Glutamatergic neuron (in vitro differentiated cells): Measurements from ENCODE around the gene CCDC187. TPM values are rescaled to one million over a fixed set of nuclear protein-coding genes. Genes with fewer than 3 reads are reported as not detected.

Experiments
- DNase-seq: peaks from one replicate; pipeline ENCODE4 v3.0.0; 2022
- H3K27ac Mint-ChIP-seq: one replicate; pipeline ENCODE4 v1.8.0; 2020; ENCODE audit warnings: mild to moderate bottlenecking, mixed read lengths, inconsistent platforms; ENCODE audit not compliant: unreplicated experiment
- H3K27me3 Mint-ChIP-seq: one replicate; pipeline ENCODE4 v1.8.0; 2020; ENCODE audit warnings: mild to moderate bottlenecking, moderate library complexity, mixed read lengths, inconsistent platforms; ENCODE audit not compliant: unreplicated experiment
- H3K36me3 Mint-ChIP-seq: one replicate; pipeline ENCODE4 v1.8.0; 2020; ENCODE audit warnings: mild to moderate bottlenecking, mixed read lengths, inconsistent platforms; ENCODE audit not compliant: unreplicated experiment
- H3K4me1 Mint-ChIP-seq: one replicate; pipeline ENCODE4 v1.8.0; 2020; ENCODE audit warnings: mild to moderate bottlenecking, low read depth, mixed read lengths, inconsistent platforms; ENCODE audit not compliant: unreplicated experiment
- H3K4me3 Mint-ChIP-seq: one replicate; pipeline ENCODE4 v1.8.0; 2020; ENCODE audit warnings: mild to moderate bottlenecking, mixed read lengths, inconsistent platforms; ENCODE audit not compliant: unreplicated experiment
- H3K9me3 Mint-ChIP-seq: one replicate; pipeline ENCODE4 v1.8.0; 2020; ENCODE audit warnings: mild to moderate bottlenecking, moderate library complexity, mixed read lengths, inconsistent platforms; ENCODE audit not compliant: unreplicated experiment
- total RNA-seq: library from RNA; stranded (reverse); fragmentation: NEBNext Ultra II Directional; extraction: Animal tissue kit (Norgen Biotek cat#: 25700); gene quantifications from one replicate; pipeline ENCODE4 v1.2.1, GENCODE V29; 2021; ENCODE audit not compliant: unreplicated experiment
- TF ChIP-seq, protein P1 (sequence below): fragments of 200-600 bp; sonication (generic); IDR thresholded peaks from one replicate; pipeline ENCODE4 v1.5.0; 2021; ENCODE audit not compliant: partially characterized antibody, unreplicated experiment

The CCDC187 gene
- total RNA-seq, 1 donor from 2014 or later = 15.8 TPM

DNA sequence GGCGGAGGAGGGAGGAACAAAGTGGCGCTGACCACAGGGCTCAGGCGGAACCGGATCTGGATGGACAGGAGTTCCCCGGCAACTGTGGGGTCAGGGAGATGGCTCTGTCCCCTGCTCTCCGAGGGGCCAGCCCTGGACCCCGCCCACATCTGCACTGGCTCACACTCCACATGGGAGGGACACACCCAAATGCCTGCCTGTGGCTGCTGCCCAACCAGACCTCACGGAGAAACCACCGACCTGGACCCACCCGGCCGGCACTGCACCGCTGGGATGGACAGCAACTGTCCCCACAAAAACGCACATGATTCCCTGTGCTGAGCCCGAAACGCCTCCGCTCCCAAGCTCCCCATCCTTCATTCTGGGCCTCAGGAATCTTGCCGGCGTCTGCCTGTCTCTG, 4.8 kb downstream of the CCDC187 start:
- Mint-ChIP-seq H3K27ac (no peak overlapping the region), H3K27me3 (peaks cover 3% of the 10 kb centered on the region), H3K36me3 (no peaks in the 10 kb centered on the region), H3K4me3 (no peak overlapping the region), H3K9me3 (no peaks in the 10 kb centered on the region), H3K4me1 (no peaks in the 10 kb centered on the region)
- no peak for DNase-seq
- TF ChIP-seq, protein P1, sequence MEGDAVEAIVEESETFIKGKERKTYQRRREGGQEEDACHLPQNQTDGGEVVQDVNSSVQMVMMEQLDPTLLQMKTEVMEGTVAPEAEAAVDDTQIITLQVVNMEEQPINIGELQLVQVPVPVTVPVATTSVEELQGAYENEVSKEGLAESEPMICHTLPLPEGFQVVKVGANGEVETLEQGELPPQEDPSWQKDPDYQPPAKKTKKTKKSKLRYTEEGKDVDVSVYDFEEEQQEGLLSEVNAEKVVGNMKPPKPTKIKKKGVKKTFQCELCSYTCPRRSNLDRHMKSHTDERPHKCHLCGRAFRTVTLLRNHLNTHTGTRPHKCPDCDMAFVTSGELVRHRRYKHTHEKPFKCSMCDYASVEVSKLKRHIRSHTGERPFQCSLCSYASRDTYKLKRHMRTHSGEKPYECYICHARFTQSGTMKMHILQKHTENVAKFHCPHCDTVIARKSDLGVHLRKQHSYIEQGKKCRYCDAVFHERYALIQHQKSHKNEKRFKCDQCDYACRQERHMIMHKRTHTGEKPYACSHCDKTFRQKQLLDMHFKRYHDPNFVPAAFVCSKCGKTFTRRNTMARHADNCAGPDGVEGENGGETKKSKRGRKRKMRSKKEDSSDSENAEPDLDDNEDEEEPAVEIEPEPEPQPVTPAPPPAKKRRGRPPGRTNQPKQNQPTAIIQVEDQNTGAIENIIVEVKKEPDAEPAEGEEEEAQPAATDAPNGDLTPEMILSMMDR = no peak

DNA sequence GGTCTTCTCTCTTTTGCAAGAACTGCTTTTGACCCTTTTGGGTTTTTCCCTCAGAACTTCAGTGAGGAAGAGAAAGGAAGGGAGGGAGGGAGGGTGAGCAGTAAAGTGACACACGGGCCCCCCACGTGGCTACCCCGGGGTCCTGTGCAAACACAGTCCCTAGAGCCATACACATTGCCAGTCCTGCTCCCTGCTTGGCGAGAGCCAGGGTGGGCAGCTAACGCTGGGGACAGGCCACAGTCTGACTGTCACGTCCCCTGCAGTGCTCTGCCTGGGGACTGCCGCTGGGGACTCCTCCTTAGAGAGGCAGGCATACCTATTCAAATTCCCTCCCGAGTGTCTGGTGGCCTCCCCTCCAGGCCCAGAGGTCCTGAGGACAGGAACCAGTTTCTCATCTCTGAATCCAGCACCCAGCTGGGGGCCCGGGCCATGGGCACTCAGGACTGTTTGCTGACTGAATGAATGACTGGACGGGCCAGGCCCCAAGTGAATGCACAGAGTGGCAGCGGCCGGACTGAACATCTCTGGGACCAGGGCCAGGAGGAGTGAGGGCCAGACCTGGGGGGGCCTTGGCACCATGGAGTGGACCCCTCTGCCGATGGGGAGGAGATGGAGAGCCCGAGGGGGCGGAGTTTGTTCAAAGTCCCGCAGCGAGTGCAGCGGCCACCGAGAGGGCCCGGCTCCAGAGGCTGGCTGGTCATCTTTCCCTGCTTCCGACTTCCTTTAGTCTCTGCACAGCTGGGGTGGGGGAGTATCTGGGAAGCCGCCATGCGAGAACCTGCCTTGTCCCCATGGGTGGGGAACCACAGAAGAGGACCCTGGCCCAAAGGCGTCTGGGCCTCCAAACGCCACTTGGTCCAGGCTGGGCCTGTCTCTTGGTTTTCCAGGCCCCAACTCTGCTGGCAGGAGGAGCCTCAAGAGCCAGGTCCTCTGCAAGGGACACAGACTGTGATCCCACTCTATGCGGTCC, 5.8 kb downstream of the CCDC187 start:
- no peak for DNase-seq
- no peak overlapping the region for H3K4me3 Mint-ChIP-seq
- H3K36me3 Mint-ChIP-seq = no peaks in the 10 kb centered on the region
- TF ChIP-seq, protein P1 = no peak
- no peaks in the 10 kb centered on the region for H3K9me3 Mint-ChIP-seq
- no peaks in the 10 kb centered on the region for H3K4me1 Mint-ChIP-seq
- H3K27me3 Mint-ChIP-seq = peaks cover 3% of the 10 kb centered on the region
- H3K27ac Mint-ChIP-seq = no peak overlapping the region

DNA sequence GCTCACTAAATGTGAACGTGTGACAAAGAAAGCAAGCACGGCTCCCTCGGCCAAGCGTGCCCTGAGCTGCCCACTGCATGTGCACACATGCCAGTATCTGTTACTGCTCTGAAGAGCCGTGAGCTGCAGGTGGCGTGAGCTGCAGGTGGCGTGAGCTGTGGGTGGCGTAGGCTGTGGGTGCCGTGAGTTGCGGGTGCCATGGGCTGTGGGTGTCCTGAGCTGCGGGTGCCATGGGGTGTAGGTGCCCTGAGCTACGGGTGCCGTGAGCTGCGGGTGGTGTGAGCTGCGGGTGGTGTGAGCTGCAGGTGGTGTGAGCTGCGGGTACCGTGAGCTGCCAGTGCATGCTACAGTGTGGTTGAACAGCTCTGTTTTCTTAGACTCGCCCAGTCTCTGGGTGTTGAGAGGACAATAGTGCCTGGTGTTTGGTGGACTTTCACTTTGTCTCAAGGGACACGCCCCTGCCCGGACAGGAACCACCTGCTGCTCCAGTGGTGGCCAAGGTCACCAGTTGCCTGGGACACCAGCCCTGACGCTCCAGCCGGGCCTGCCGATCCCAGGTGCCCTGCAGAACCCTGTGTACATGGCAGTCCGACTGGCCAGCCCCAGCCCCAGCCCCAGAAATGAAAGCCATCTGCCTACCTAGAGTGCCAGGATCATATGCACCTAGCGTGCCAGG, 6.7 kb downstream of the CCDC187 start:
- no peaks in the 10 kb centered on the region for H3K4me1 Mint-ChIP-seq
- H3K4me3 Mint-ChIP-seq = no peak overlapping the region
- no peak for DNase-seq
- no peaks in the 10 kb centered on the region for H3K36me3 Mint-ChIP-seq
- H3K27me3 Mint-ChIP-seq = peaks cover 3% of the 10 kb centered on the region
- no peak overlapping the region for H3K27ac Mint-ChIP-seq
- TF ChIP-seq, protein P1 = no peak
- H3K9me3 Mint-ChIP-seq = no peaks in the 10 kb centered on the region

DNA sequence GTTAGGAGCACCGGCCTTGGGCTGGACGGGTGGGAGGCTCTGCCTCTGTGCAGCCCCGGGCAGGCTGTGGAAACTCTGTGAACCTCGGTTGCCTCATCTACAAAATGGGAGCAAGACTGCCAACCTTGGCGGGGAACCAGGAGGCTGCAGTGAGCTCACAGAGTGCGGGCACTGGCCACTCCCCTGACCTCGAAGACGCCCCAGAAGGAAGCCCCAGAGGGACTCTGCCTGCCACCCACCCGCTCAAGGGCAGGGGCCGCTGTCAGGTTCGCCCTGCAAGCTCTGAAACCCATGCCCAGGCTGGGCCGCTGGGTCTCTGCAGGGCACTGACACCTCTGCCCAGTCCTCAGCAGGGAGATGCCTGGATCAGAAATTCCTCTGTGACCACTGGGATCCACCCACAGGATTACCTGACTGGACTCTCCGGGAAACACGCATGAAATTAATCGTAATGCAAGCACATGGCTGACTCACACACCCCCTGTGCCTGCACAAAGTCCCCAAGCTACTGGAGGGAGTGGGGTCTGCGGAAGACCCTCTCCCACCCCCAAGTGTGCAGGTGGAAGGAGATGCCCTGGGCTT, 7.4 kb downstream of the CCDC187 start:
- no peaks in the 10 kb centered on the region for H3K4me1 Mint-ChIP-seq
- peaks cover 3% of the 10 kb centered on the region for H3K27me3 Mint-ChIP-seq
- H3K36me3 Mint-ChIP-seq = no peaks in the 10 kb centered on the region
- no peak for DNase-seq
- no peak overlapping the region for H3K27ac Mint-ChIP-seq
- no peak overlapping the region for H3K4me3 Mint-ChIP-seq
- TF ChIP-seq, protein P1 = no peak
- H3K9me3 Mint-ChIP-seq = no peaks in the 10 kb centered on the region
